Smooth muscle cell (in vitro differentiated cells): ENCODE data around the gene OLA1. TPM values are rescaled to one million over a fixed set of nuclear protein-coding genes. Genes with fewer than 3 reads are reported as not detected.

Experiments used
- DNase-seq: peaks from one replicate; lab custom pipeline; 2025; ENCODE audit not compliant: unreplicated experiment; lab: John Stamatoyannopoulos, UW
- H2AFZ ChIP-seq: fragments of 200-600 bp; sonication (generic); 2 replicates; pipeline ENCODE4 v1.6.0; 2016; ENCODE audit warnings: antibody characterized with exemption, low read depth, mild to moderate bottlenecking
- H3F3A ChIP-seq: fragments of 200-600 bp; sonication (generic); 2 replicates; pipeline ENCODE4 v1.6.0; 2017; ENCODE audit warnings: antibody characterized with exemption, low read depth
- H3K27ac ChIP-seq: fragments of 200-600 bp; sonication (generic); 2 replicates; pipeline ENCODE4 v1.5.1; 2016; ENCODE audit warnings: low read depth, mild to moderate bottlenecking
- H3K27me3 ChIP-seq: fragments of 200-600 bp; sonication (generic); 2 replicates; pipeline ENCODE4 v1.6.1; 2016; ENCODE audit warnings: low read depth, mild to moderate bottlenecking
- H3K36me3 ChIP-seq: fragments of 200-600 bp; sonication (generic); 2 replicates; pipeline ENCODE4 v1.5.1; 2016; ENCODE audit warnings: low read depth
- H3K4me1 ChIP-seq: fragments of 200-600 bp; sonication (generic); 2 replicates; pipeline ENCODE4 v1.5.1; 2016; ENCODE audit warnings: low read depth
- H3K4me2 ChIP-seq: fragments of 200-600 bp; sonication (generic); 2 replicates; pipeline ENCODE4 v1.6.0; 2016; ENCODE audit warnings: mild to moderate bottlenecking
- H3K4me3 ChIP-seq: fragments of 200-600 bp; sonication (generic); 2 replicates; pipeline ENCODE4 v1.5.1; 2016; ENCODE audit warnings: mild to moderate bottlenecking
- H3K79me2 ChIP-seq: fragments of 200-600 bp; sonication (generic); 2 replicates; pipeline ENCODE4 v1.6.0; 2016; ENCODE audit warnings: low read depth, mild to moderate bottlenecking
- H3K9ac ChIP-seq: fragments of 200-600 bp; sonication (generic); 2 replicates; pipeline ENCODE4 v1.6.0; 2016; ENCODE audit warnings: low read depth
- H3K9me3 ChIP-seq: fragments of 200-600 bp; sonication (generic); replicated peaks from 2 replicates; pipeline ENCODE4 v1.5.1; 2016; ENCODE audit warnings: low read depth
- H4K20me1 ChIP-seq: fragments of 200-600 bp; sonication (generic); 2 replicates; pipeline ENCODE4 v1.6.0; 2016; ENCODE audit warnings: low read depth
- WGBS: methylation state at CpG from one replicate; pipeline ENCODE4 v1.1.7; 2016; ENCODE audit warnings: low lambda C conversion rate; 5-methylcytosine and 5-hydroxymethylcytosine counted together
- polyA plus RNA-seq: library from polyadenylated mRNA; unstranded; fragments of >200 nt; fragmentation: Nextera tagmentation; extraction: Ambion mirVana; gene quantifications from 2 replicates; pipeline ENCODE4 v1.2.1, GENCODE V29; 2016
- total RNA-seq: library from RNA; depleted of rRNA; stranded (reverse); fragments of >200 nt; gene quantifications from 2 replicates; pipeline ENCODE4 v1.2.3, GENCODE V29; 2014
- TF ChIP-seq, protein P1 (sequence below): fragments of 200-600 bp; sonication (generic); IDR thresholded peaks from 2 replicates; pipeline ENCODE4 v1.5.1; 2017; ENCODE audit warnings: borderline replicate concordance, mild to moderate bottlenecking, antibody characterized with exemption; ENCODE audit not compliant: insufficient read depth, poor library complexity, severe bottlenecking

OLA1 gene
- total and polyA plus RNA-seq, 2 experiments from 2014 or later: 59.6 to 76.0 TPM

DNA sequence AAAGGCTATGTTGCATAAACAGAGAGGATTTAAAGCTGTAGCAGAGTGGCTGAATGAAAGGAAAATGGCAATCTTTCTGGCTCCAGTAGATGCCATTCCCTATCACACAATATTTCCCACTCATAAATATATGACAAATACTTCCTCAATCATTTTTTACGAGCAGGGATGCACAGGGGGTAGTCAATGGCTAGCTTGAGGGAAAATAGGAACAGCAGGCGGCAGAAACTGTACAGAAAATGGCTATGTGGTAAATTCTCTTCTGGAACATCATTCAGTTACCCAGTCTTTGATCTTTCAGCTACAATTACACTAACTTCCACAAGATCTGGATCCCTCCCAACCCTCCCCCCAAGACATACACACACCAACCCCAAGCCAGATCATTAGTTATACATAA is 127.2 kb downstream of the OLA1 start:
- no peaks in the 10 kb centered on the region for H3K36me3 ChIP-seq
- TF ChIP-seq, protein P1, sequence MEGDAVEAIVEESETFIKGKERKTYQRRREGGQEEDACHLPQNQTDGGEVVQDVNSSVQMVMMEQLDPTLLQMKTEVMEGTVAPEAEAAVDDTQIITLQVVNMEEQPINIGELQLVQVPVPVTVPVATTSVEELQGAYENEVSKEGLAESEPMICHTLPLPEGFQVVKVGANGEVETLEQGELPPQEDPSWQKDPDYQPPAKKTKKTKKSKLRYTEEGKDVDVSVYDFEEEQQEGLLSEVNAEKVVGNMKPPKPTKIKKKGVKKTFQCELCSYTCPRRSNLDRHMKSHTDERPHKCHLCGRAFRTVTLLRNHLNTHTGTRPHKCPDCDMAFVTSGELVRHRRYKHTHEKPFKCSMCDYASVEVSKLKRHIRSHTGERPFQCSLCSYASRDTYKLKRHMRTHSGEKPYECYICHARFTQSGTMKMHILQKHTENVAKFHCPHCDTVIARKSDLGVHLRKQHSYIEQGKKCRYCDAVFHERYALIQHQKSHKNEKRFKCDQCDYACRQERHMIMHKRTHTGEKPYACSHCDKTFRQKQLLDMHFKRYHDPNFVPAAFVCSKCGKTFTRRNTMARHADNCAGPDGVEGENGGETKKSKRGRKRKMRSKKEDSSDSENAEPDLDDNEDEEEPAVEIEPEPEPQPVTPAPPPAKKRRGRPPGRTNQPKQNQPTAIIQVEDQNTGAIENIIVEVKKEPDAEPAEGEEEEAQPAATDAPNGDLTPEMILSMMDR: no peak
- no peak overlapping the region for H3K4me2 ChIP-seq
- no peak for DNase-seq
- no peak overlapping the region for H2AFZ ChIP-seq
- no peaks in the 10 kb centered on the region for H3K9me3 ChIP-seq
- no peak overlapping the region for H3K9ac ChIP-seq
- WGBS: 69% methylated on average over 2 of the region's 2 CpGs
- H3K4me1 ChIP-seq: peaks cover 67% of the 10 kb centered on the region
- H4K20me1 ChIP-seq: no peaks in the 10 kb centered on the region
- peak overlapping the region; percentile 20 for H3K27ac ChIP-seq
- peaks cover 4% of the 10 kb centered on the region for H3F3A ChIP-seq
- H3K27me3 ChIP-seq: no peaks in the 10 kb centered on the region
- H3K4me3 ChIP-seq: no peak overlapping the region
- no peaks in the 10 kb centered on the region for H3K79me2 ChIP-seq

DNA sequence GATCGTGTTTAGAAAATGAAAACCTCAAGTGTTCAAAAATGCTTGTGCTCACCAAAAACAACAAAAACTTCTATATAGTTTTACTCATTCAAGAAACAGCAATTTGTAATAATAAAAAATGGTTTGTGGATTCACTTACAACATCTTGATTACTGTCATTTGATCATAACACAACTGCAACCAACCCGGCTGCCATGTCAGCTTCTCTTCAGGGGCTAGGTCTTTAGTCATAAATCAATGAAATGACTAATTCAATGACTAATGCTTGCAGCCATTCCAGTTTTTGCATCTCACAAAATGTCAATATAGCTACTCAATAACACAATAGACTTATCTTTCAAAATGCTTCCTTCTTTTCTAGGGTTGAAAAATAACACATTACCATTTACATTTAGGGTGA is 128.0 kb downstream of the OLA1 start:
- WGBS: 69% methylated on average over 2 of the region's 2 CpGs
- no peak overlapping the region for H3K4me3 ChIP-seq
- peaks cover 4% of the 10 kb centered on the region for H3F3A ChIP-seq
- no peaks in the 10 kb centered on the region for H3K79me2 ChIP-seq
- peak overlapping the region; percentile 20 for H3K27ac ChIP-seq
- H3K4me1 ChIP-seq: peaks cover 58% of the 10 kb centered on the region
- TF ChIP-seq, protein P1: no peak
- H3K27me3 ChIP-seq: no peaks in the 10 kb centered on the region
- H3K9me3 ChIP-seq: no peaks in the 10 kb centered on the region
- no peak for DNase-seq
- H2AFZ ChIP-seq: no peak overlapping the region
- no peaks in the 10 kb centered on the region for H3K36me3 ChIP-seq
- no peaks in the 10 kb centered on the region for H4K20me1 ChIP-seq
- H3K4me2 ChIP-seq: peak overlapping the region; percentile 3
- H3K9ac ChIP-seq: no peak overlapping the region

DNA sequence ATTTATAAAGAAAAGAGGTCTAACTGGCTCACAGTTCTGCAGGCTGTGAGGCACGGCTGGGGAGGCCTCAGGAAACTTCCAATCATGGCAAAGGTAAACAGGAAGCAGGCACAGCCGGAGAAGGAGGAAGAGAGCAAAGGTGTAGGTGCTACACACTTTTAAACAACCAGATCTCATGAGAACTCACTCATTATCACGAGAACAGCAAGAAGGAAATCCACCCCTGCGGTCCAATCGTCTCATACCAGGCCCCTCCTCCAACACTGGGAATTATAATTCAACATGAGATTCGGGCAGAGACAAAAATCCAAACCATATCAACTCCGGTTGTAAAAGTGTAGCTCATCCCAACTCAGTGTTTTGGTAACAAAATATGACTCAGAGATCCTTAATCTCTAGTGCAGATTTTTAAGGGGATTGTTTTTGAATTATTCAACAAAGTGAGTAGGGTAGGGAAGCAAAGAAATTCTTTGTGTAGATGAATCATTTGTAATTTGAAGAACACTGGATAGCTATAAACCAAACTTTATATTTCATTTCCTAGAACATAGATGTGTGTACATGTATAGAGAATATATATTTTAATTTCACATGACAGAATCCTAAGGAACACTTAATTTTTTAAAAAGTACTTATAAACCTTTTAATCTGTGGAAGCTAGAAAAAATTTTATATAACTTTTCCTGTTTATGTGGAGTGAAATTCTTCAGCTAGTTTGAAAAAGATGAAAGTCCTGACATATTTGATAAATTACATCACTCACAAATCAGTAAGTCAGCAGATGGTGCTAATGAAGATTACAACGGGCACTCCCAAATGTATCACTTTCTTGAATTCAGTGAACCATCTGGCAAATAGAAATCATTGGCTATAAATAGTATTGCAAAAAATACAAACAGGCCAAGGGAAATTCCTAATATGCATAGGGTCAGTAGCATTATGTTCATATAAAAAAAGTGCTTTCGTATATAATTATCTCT is 130.1 kb downstream of the OLA1 start:
- Histone ChIP-seq H2AFZ (no peak overlapping the region), H3K4me2 (peak overlapping the region; percentile 49), H3K36me3 (no peaks in the 10 kb centered on the region), H3F3A (peaks cover 4% of the 10 kb centered on the region), H3K27me3 (no peaks in the 10 kb centered on the region), H3K9me3 (no peaks in the 10 kb centered on the region), H3K4me1 (peaks cover 41% of the 10 kb centered on the region), H3K79me2 (no peaks in the 10 kb centered on the region), H3K9ac (no peak overlapping the region), H3K27ac (peak overlapping the region; percentile 75), H4K20me1 (no peaks in the 10 kb centered on the region), H3K4me3 (no peak overlapping the region)
- 50% methylated on average over 9 of the region's 9 CpGs for WGBS
- DNase-seq: no peak
- TF ChIP-seq, protein P1: no peak

DNA sequence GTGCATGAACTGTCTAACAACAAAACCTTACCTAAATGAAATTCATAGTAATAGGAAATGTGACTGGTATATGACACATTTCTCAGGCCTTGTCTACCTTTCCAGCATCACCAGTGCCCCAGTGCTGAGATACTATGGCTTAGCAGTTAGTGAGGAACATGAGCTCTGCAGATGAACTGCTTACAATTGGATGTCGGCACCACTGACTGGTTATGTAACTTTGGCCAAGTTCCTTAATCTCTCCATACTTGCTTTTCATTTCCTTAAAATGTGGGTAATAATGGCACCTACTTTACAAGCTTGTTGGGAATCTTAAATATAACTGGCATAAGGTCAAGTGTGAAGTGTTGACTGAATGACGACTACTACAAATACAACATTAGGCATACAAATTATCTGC is 136.3 kb downstream of the OLA1 start:
- Histone ChIP-seq H3K79me2 (no peaks in the 10 kb centered on the region), H3K36me3 (no peaks in the 10 kb centered on the region), H3K4me1 (peaks cover 3% of the 10 kb centered on the region), H3K27me3 (no peaks in the 10 kb centered on the region), H3K4me3 (no peak overlapping the region), H3F3A (no peaks in the 10 kb centered on the region), H3K4me2 (no peak overlapping the region), H4K20me1 (no peaks in the 10 kb centered on the region), H3K9me3 (no peaks in the 10 kb centered on the region), H3K27ac (no peak overlapping the region), H2AFZ (no peak overlapping the region), H3K9ac (no peak overlapping the region)
- no peak for DNase-seq
- TF ChIP-seq, protein P1: no peak
- WGBS: 94% methylated on average over 2 of the region's 2 CpGs
